Spleen (tissue), 7 donors: Measurements from ENCODE around the gene C20orf96.

Source experiments
- CTCF ChIP-seq, 11 experiments: fragments of 200-600 bp in 7 of 11; fragments of 450-650 bp in 4 of 11; sonication (generic) in 4 of 11; IDR thresholded peaks in 8 of 11; conservative IDR thresholded peaks in 3 of 11; 1 replicate in 7 of 11; 2 replicates in 4 of 11; pipeline versions ENCODE4 v1.4.0 to v1.8.0; 2016 to 2021; ENCODE audit warnings: antibody characterized with exemption in 11 of 11, inconsistent platforms in 4 of 11, mild to moderate bottlenecking in 1 of 11
- POLR2A ChIP-seq, 3 donors: fragments of 450-650 bp; IDR thresholded peaks; one replicate each; pipeline ENCODE4 v1.5.1; 2017; ENCODE audit warnings: antibody characterized with exemption in 3 of 3, mild to moderate bottlenecking in 1 of 3
- donor health status: DM: no; HTN: no; CAD: no; lungs with moderate emphysema.
- donor health status: DM: no; HTN: no; CAD: no.
- donor health status: DM: no; HTN: no; CAD: no.

- no peak for TF ChIP-seq CTCF (IDR thresholded peaks at IDR 0.05 in 8 of 11, conservative IDR thresholded peaks at IDR 0.05 in 3 of 11)
- no peak for TF ChIP-seq POLR2A (IDR thresholded peaks at IDR 0.05)
These were observed 13.1 kb downstream of the C20orf96 start for GRCh38 chr20:277496-277781.
